Fibroblast of skin of abdomen (primary cell): ENCODE data around the gene RAD50.

Experiments used
- DNase-seq: peaks from one replicate; pipeline ENCODE4 v3.0.0-alpha.2; 2013

Gene RAD50

GRCh38 chr5:132662925-132663770 lies 106.4 kb downstream of the RAD50 start:
- no peak for DNase-seq

GRCh38 chr5:132663771-132664695 lies 107.3 kb downstream of the RAD50 start:
- no peak for DNase-seq

DNA sequence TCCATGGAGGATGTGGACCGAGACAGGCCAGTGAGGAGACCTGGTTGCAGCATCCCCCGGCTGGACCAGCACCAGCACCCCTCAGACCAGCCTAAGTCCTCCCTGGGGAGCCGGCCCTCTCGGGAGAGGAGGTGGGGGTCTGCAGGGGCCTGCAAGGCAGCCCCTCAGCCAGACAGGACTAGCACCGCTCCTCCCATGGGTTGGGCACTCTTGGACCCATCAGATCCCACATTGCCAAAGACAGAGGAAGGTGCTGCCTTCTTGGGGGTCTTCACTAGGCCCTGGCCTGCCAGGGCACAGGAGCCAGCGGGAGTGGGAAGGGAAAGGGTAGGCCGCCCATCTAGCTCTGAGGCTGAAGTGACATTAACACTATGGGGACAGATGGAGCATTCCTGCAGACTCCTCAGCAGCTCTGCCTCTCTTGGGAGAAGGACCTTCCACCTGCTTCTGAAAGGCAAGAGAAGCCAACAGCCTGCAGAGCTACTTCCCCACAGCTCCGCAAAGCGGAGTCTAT lies 108.0 kb downstream of the RAD50 start:
- DNase-seq = no peak

GRCh38 chr5:132665574-132666080 lies 108.8 kb downstream of the RAD50 start:
- no peak for DNase-seq

- DNase-seq = no peak
Observed at GRCh38 chr5:132666310-132667123, 109.7 kb downstream of the RAD50 start.

DNA sequence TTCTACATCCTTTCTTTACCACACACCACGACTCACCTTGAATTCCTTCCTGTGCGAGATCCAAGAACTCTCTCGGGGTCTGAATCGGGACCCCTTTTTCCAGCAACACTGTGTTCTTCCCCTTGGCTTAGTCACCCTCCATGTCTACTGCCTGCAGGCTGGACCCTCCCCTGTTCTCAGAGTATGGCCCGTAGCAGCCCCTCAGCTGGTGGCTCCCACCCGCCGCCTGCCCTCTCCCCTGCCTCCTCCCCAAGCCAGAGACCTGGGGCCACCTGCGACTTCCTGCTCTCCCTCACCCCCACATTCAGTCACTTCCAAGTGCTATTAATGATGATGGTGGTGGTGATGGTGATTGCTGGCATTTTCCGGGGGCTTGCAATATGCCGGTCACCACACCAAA lies 110.5 kb downstream of the RAD50 start:
- no peak for DNase-seq

DNA sequence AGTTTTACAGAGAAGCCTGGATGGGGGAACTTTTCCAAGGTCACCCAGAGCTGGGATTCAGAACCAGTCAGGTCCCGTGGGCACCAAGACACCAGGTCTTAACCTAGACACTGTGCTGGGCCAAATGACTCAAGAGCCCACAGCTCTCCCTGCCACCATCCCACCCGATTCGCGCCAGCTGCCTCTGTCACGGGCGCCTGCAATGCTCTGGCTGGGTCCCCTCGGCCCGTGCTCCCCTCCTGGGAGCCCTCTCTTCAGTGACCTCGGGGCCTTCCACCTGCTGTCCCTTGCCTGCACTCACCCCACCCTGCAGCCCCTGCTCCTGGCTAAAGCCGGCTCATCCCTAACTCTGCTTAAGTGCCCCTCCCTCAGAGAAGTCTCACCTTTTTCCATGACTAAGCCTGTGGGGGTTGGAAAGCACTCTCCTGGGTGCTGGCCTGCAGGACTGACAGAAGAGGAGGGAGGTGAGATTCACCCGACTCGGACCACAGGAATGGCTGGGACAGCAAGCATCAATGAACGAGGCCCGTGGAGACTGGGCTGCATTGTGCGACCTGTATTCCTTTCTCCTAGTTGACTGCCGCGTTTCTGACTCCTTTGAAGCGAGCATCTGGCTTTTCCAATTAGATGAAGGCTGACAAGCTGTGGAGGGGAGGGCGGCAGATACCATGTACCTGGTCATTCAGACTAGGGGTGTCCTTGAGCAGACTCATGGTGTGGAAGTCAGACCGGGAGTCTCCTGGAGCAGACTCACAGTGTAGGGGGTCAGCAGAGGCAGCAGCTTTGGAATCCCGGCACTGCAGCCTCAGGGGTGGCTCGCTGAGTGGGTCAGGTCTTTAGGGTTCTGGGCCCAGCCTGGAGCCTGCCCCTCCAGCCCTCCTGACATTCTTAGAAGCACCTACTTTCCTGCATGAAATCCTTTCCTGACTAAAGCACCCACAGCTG lies 111.3 kb downstream of the RAD50 start:
- no peak for DNase-seq

- DNase-seq = no peak
Observed at GRCh38 chr5:132668706-132669454, 112.1 kb downstream of the RAD50 start.

GRCh38 chr5:132669455-132669820 lies 112.7 kb downstream of the RAD50 start:
- DNase-seq = no peak

- DNase-seq = no peak
Observed at GRCh38 chr5:132669966-132670882, 113.4 kb downstream of the RAD50 start.

- DNase-seq = no peak
Observed at GRCh38 chr5:132671000-132671399, 114.2 kb downstream of the RAD50 start.

GRCh38 chr5:132673488-132673887 lies 116.7 kb downstream of the RAD50 start:
- DNase-seq = no peak

DNA sequence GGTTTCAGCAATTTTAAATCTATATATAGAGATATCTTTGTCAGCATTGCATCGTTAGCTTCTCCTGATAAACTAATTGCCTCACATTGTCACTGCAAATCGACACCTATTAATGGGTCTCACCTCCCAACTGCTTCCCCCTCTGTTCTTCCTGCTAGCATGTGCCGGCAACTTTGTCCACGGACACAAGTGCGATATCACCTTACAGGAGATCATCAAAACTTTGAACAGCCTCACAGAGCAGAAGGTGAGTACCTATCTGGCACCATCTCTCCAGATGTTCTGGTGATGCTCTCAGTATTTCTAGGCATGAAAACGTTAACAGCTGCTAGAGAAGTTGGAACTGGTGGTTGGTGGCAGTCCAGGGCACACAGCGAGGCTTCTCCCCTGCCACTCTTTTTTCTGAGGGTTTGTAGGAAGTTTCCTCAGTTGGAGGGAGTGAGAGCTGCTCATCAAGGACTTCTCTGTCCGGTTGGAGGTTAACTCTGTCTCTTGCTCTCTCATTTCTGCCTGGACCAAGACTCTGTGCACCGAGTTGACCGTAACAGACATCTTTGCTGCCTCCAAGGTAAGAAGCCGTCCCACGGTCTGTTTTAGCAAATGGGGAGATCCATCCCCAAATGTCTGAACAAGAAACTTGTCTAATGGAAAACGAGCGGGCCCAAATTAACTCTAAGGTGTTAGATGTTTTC lies 117.3 kb downstream of the RAD50 start, which contains the start of gene IL4:
Gene IL4, plus strand, starts transcription at position 51 of the 692 bp plus-strand sequence. Its CDS starts 62 bp downstream, at position 113.
- no peak for DNase-seq

- DNase-seq = peak; percentile 97
Observed at GRCh38 chr5:132674671-132675506, 118.1 kb downstream of the RAD50 start.

DNA sequence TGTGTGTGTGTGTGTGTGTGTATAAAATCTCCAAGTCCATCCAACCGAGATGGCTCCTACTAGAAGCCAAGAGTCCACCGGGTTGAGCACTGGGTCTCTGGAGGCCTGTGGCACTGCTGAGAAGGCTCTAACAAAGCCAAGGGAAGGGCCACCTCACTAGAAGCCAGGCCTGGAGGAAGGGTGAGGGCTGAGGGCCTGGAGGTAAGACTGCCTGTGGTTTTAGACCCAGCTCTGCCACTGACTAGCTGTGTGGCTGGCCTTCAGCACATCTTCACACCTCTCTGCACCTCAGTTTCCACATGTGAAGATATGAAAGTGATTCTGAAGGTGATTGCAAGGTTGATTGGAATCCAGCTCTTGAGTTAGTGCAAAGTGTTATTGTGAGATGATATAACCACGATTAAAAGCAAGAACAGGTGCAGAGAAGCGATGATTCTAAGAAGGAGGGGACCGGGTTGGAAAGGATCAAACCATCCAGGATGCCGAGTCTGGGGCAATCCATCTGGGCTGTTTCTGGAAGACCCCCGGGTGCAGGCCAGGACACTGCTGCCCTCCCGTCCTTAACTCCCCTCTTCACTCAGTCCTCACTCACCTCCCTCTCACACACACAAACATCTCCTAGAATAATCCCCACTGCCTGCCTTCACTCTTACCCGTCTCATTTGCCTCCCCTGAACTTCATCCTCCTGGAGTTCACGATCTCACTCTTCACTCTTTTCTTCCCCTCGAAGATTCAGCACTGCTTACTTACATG lies 119.3 kb downstream of the RAD50 start:
- DNase-seq = no peak

GRCh38 chr5:132677191-132677590 lies 120.4 kb downstream of the RAD50 start:
- DNase-seq = peak; percentile 82
